GM19372 (cell line): ENCODE measurements around the gene REEP6.
A peak's percentile ranks its signal among the peaks of the same experiment; 100 is the strongest.

ENCODE experiments used
- ATAC-seq: cut with Tn5 transposase; IDR thresholded peaks from one replicate; pipeline ENCODE4 v1.9.1; 2021; ENCODE audit warnings: mild to moderate bottlenecking, low read depth, moderate library complexity; ENCODE audit not compliant: unreplicated experiment

Gene REEP6

GRCh38 chr19:1491114-1491848 is at the start of gene REEP6:
Gene REEP6 (plus strand): TSS chr19:1491181. CDS start chr19:1491270, 89 bp downstream.
- ATAC-seq = no peak

GRCh38 chr19:1441677-1442438 is 49.1 kb upstream of the REEP6 start:
- ATAC-seq = no peak

- ATAC-seq = peak; percentile 64
These were observed 45.6 kb upstream of the REEP6 start for GRCh38 chr19:1445185-1445931.

DNA sequence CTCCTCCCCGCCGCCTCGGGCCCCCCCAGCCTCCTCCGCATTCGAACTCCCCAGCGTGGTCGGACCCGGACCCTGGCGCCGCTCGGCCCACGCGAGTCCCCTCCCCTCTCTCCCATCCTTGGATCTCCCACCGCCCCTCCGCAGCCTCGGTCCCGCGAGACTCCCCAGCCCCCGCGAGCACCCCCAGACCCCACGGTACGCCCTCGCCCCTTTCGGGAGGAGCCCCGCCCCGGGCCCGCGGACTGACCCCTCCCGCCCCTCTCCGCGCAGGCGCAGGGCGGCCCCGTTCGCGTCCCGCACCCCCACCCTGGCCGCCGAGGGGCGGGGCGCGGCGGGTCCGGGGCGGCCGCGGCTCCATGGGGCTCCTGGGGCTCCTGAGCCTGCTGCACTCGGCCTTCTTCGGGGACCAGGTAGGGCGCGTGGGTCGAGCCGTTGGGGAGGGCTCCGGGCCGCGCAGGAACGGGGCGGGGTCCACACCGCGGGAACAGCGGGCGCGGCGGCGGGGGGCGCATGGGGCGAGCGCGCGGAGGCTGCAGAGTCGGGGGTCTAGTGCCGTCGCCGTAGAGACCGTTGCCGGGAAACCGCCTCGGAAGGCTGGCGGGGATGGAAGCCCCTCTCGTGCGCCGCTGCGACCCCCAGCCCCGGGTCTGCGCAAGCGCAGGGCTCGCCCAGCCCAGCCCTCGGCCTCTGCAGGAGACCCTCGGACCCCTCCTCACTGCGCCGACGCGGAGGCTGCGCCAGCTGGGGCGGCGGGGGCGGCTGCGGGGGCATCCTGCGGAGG is 44.9 kb upstream of the REEP6 start:
- no peak for ATAC-seq

DNA sequence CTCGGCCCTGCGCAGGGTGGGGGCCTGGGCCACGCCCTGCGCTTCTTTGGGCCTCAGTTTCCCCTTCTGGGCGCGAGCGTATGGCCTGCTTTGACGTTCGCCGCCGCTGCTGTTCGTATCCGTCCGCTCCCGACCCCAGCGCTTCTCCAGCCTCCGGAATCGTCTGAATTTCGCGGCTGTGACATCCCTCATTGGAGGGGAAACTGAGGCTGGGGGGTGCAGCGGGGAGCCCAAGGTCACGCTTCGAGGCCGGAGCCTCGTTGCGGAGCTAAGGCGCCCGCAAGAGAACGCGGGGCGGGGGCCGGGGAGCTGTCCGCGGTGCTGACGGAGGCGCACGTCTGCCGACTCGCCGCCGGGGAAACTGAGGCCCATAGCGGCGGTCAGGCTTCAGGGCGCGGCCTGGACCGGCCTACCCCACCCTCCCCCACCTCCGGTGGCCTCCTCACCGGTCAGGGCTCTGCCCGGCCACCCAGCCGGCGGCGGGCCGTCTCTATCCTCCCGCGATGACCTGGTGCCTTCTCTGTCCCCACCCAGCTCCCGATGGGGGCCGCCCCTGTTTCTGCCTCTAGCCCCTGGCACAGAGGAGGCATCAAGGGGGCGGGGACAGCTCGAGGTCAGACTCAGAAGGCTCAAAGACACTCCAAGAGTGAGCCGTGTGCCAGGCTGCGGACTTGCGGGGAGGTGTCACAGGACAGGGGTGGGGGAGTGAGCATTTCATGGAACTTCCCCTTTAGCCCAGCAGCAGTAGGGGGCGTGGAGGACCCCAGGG is 44.1 kb upstream of the REEP6 start:
- no peak for ATAC-seq

GRCh38 chr19:1447504-1447903 is 43.5 kb upstream of the REEP6 start:
- ATAC-seq = no peak

GRCh38 chr19:1447944-1448343 is 43.0 kb upstream of the REEP6 start:
- ATAC-seq = no peak

GRCh38 chr19:1449467-1450442 is 41.2 kb upstream of the REEP6 start, which contains the start of gene APC2:
Gene APC2 (plus strand): TSS chr19:1450121. CDS start chr19:1453002, 2,881 bp downstream.
- ATAC-seq = no peak

GRCh38 chr19:1450735-1451731 is 39.9 kb upstream of the REEP6 start:
- ATAC-seq = no peak

- no peak for ATAC-seq
These were observed 38.8 kb upstream of the REEP6 start for GRCh38 chr19:1451916-1452801.

- ATAC-seq = no peak
These were observed 38.0 kb upstream of the REEP6 start for GRCh38 chr19:1452802-1453524.

GRCh38 chr19:1453525-1454364 is 37.2 kb upstream of the REEP6 start:
- ATAC-seq = no peak

GRCh38 chr19:1455002-1455335 is 36.0 kb upstream of the REEP6 start:
- no peak for ATAC-seq

DNA sequence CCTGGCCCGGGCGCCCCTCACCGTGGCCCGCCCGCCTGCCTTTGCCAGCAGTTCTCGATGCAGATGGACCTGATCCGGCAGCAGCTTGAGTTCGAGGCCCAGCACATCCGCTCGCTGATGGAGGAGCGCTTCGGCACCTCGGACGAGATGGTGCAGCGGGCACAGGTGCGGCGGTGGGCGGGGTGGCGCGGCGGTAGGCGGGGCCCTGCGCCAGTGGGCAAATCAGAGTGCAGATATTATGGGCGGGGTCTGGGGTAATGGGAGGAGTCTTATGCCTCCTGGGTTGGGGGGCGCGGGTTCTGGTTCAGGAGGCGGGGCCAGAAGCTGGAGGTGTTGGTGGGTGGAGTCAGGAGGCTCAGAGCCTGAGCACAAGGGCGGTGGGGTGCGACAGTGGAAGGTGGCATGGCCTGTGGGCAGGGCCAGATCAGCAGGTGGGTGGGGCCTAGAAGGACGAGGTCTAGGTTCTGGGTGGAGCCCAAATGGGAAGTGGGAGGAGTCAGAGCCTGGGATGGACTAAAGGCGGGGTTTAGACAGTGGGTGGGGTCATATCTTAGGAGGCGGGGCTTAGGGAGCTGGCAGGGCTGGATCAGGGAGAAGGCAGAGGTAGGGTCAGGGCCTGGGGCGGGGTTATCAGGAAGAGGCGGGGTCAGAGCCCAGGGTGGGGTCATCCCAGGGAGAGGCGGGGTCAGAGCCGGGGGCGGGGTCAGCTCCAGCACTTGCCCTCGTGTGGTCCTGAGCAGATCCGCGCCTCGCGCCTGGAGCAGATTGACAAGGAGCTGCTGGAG is 35.5 kb upstream of the REEP6 start:
- ATAC-seq = no peak
